Trophoblast cell (in vitro differentiated cells and primary cell): ENCODE data around the gene BST2.

Source experiments
- DNase-seq, 2 donors: peaks; one replicate each; pipeline ENCODE4 v3.0.0-alpha.2; 2016
- H2AFZ ChIP-seq: 2 replicates; pipeline ENCODE4 v1.6.1; 2013; ENCODE audit warnings: low read length, moderate library complexity, mild to moderate bottlenecking; ENCODE audit not compliant: insufficient read depth, poor library complexity
- H2AK5ac ChIP-seq: 2 replicates; pipeline ENCODE4 v1.6.1; 2013; ENCODE audit warnings: mild to moderate bottlenecking, low read length
- H2BK120ac ChIP-seq: 2 replicates; pipeline ENCODE4 v1.6.1; 2013; ENCODE audit warnings: low read length, mild to moderate bottlenecking, moderate library complexity; ENCODE audit not compliant: insufficient read depth, poor library complexity
- H2BK12ac ChIP-seq: 2 replicates; pipeline ENCODE4 v1.6.1; 2013; ENCODE audit warnings: mild to moderate bottlenecking, low read length, moderate library complexity
- H2BK5ac ChIP-seq: 2 replicates; pipeline ENCODE4 v1.6.1; 2013; ENCODE audit warnings: low read length, low read depth, moderate library complexity, mild to moderate bottlenecking; ENCODE audit not compliant: poor library complexity
- H3K14ac ChIP-seq: 2 replicates; pipeline ENCODE4 v1.6.1; 2013; ENCODE audit warnings: mild to moderate bottlenecking, low read length
- H3K18ac ChIP-seq: 2 replicates; pipeline ENCODE4 v1.6.1; 2013; ENCODE audit warnings: mild to moderate bottlenecking, low read length
- H3K23ac ChIP-seq: 2 replicates; pipeline ENCODE4 v1.6.1; 2013; ENCODE audit warnings: low read length
- H3K27ac ChIP-seq: 2 replicates; pipeline ENCODE4 v1.5.1; 2013; ENCODE audit warnings: low read depth, mild to moderate bottlenecking, inconsistent platforms, low read length, moderate library complexity
- H3K27me3 ChIP-seq: 2 replicates; pipeline ENCODE4 v1.6.1; 2013; ENCODE audit warnings: inconsistent platforms, mild to moderate bottlenecking, low read length, moderate library complexity; ENCODE audit not compliant: insufficient read depth
- H3K36me3 ChIP-seq, 2 experiments: 1 replicate in 1 of 2; 2 replicates in 1 of 2; pipeline ENCODE4 v1.6.1; 2013; ENCODE audit warnings: low read length in 2 of 2, mild to moderate bottlenecking in 2 of 2, moderate library complexity in 1 of 2; ENCODE audit not compliant: insufficient read depth in 2 of 2, control insufficient read depth in 1 of 2
- H3K4ac ChIP-seq: 2 replicates; pipeline ENCODE4 v1.6.1; 2013; ENCODE audit warnings: low read depth, mild to moderate bottlenecking, low read length, moderate library complexity
- H3K4me1 ChIP-seq, 2 experiments: 1 replicate in 1 of 2; 2 replicates in 1 of 2; pipeline ENCODE4 v1.6.1; 2013; ENCODE audit warnings: low read length in 2 of 2, mild to moderate bottlenecking in 2 of 2, moderate library complexity in 1 of 2; ENCODE audit not compliant: insufficient read depth in 2 of 2, control insufficient read depth in 1 of 2
- H3K4me2 ChIP-seq: 2 replicates; pipeline ENCODE4 v1.6.1; 2013; ENCODE audit warnings: inconsistent platforms, mild to moderate bottlenecking, low read length, moderate library complexity
- H3K4me3 ChIP-seq: 2 replicates; pipeline ENCODE4 v1.5.1; 2013; ENCODE audit warnings: mild to moderate bottlenecking, low read depth, low read length, inconsistent platforms
- H3K79me1 ChIP-seq: one replicate; pipeline ENCODE4 v1.6.1; 2013; ENCODE audit warnings: low read length
- H3K79me2 ChIP-seq: 2 replicates; pipeline ENCODE4 v1.6.1; 2013; ENCODE audit warnings: low read length, mild to moderate bottlenecking; ENCODE audit not compliant: control insufficient read depth, insufficient read depth, poor library complexity
- H3K9ac ChIP-seq: 2 replicates; pipeline ENCODE4 v1.6.1; 2013; ENCODE audit warnings: mild to moderate bottlenecking, low read length
- H3K9me3 ChIP-seq: 2 replicates; pipeline ENCODE4 v1.6.1; 2013; ENCODE audit warnings: low read depth, mild to moderate bottlenecking, control low read depth, inconsistent platforms, low read length; ENCODE audit not compliant: insufficient read depth
- H4K12ac ChIP-seq: 2 replicates; pipeline ENCODE4 v1.6.1; 2013; ENCODE audit warnings: low read depth, mild to moderate bottlenecking, low read length, moderate library complexity
- H4K8ac ChIP-seq: 2 replicates; pipeline ENCODE4 v1.6.1; 2013; ENCODE audit warnings: low read depth, mild to moderate bottlenecking, low read length, moderate library complexity
- H4K91ac ChIP-seq: one replicate; pipeline ENCODE4 v1.6.1; 2013; ENCODE audit warnings: low read depth, mild to moderate bottlenecking, low read length, moderate library complexity
- WGBS: extraction: QIAGEN DNeasy Blood & Tissue Kit; methylation state at CpG from one replicate; pipeline ENCODE4 v1.1.7; 2013; ENCODE audit warnings: missing lambda C conversion rate; ENCODE audit not compliant: insufficient read length, insufficient coverage; ENCODE audit errors: extremely low coverage; 5-methylcytosine and 5-hydroxymethylcytosine counted together

Gene BST2

GRCh38 chr19:17406887-17407196 lies 1.4 kb upstream of the BST2 start:
- Histone ChIP-seq H2BK12ac (no peak overlapping the region), H3K36me3 (no peaks in the 10 kb centered on the region), H3K4me2 (no peak overlapping the region), H3K4me1 (peaks cover 13 to 14% of the 10 kb centered on the region in 2 experiments), H4K8ac (no peak overlapping the region), H3K18ac (no peak overlapping the region), H2BK120ac (no peak overlapping the region), H3K14ac (no peak overlapping the region), H4K12ac (no peak overlapping the region), H2AK5ac (no peak overlapping the region), H3K9ac (no peak overlapping the region), H2AFZ (no peak overlapping the region), H3K27ac (no peak overlapping the region), H3K9me3 (peaks cover 3% of the 10 kb centered on the region), H3K79me2 (no peaks in the 10 kb centered on the region), H3K4me3 (no peak overlapping the region), H2BK5ac (no peak overlapping the region), H3K23ac (no peak overlapping the region), H3K27me3 (no peaks in the 10 kb centered on the region), H4K91ac (no peak overlapping the region), H3K4ac (no peak overlapping the region), H3K79me1 (no peaks in the 10 kb centered on the region)
- no CpG with 5 or more reads among the region's 2 CpGs for WGBS
- DNase-seq = peak in 1 of 2 donors; percentile 18

- Histone ChIP-seq H3K9me3 (peaks cover 3% of the 10 kb centered on the region), H2BK12ac (peak overlapping the region; percentile 17), H3K4me3 (no peak overlapping the region), H2AFZ (no peak overlapping the region), H3K18ac (no peak overlapping the region), H3K79me1 (no peaks in the 10 kb centered on the region), H3K36me3 (no peaks in the 10 kb centered on the region), H2AK5ac (peak overlapping the region; percentile 28), H4K91ac (no peak overlapping the region), H3K79me2 (no peaks in the 10 kb centered on the region), H2BK5ac (no peak overlapping the region), H3K27ac (no peak overlapping the region), H3K4ac (no peak overlapping the region), H4K12ac (no peak overlapping the region), H4K8ac (peak overlapping the region; percentile 55), H3K27me3 (no peaks in the 10 kb centered on the region), H2BK120ac (no peak overlapping the region), H3K14ac (no peak overlapping the region), H3K9ac (no peak overlapping the region), H3K4me1 (peaks cover 11 to 12% of the 10 kb centered on the region in 2 experiments), H3K4me2 (no peak overlapping the region), H3K23ac (no peak overlapping the region)
- DNase-seq = no peak
- no CpG with 5 or more reads among the region's 10 CpGs for WGBS
These were observed 836 bp upstream of the BST2 start for GRCh38 chr19:17406046-17406886.

GRCh38 chr19:17404621-17405249 lies 695 bp downstream of the BST2 start:
- Histone ChIP-seq H2BK12ac (no peak overlapping the region), H3K9me3 (peaks cover 3% of the 10 kb centered on the region), H2BK5ac (no peak overlapping the region), H4K8ac (no peak overlapping the region), H3K23ac (no peak overlapping the region), H3K36me3 (no peaks in the 10 kb centered on the region), H3K18ac (no peak overlapping the region), H3K79me1 (no peaks in the 10 kb centered on the region), H4K12ac (no peak overlapping the region), H3K27ac (no peak overlapping the region), H3K27me3 (no peaks in the 10 kb centered on the region), H3K79me2 (no peaks in the 10 kb centered on the region), H3K9ac (no peak overlapping the region), H2AK5ac (no peak overlapping the region), H3K4ac (no peak overlapping the region), H2BK120ac (no peak overlapping the region), H4K91ac (no peak overlapping the region), H2AFZ (no peak overlapping the region), H3K4me2 (no peak overlapping the region), H3K4me1 (peaks cover 11 to 12% of the 10 kb centered on the region in 2 experiments), H3K14ac (no peak overlapping the region), H3K4me3 (no peak overlapping the region)
- WGBS = no CpG with 5 or more reads among the region's 7 CpGs
- no peak for DNase-seq

GRCh38 chr19:17404015-17404414 lies 1.4 kb downstream of the BST2 start:
- H2BK5ac ChIP-seq = no peak overlapping the region
- no peak overlapping the region for H2BK12ac ChIP-seq
- H4K91ac ChIP-seq = no peak overlapping the region
- peaks cover 3% of the 10 kb centered on the region for H3K9me3 ChIP-seq
- H3K79me2 ChIP-seq = no peaks in the 10 kb centered on the region
- H3K79me1 ChIP-seq = no peaks in the 10 kb centered on the region
- H2AK5ac ChIP-seq = no peak overlapping the region
- DNase-seq = no peak
- no peak overlapping the region for H4K8ac ChIP-seq
- peaks cover 11 to 12% of the 10 kb centered on the region in 2 experiments for H3K4me1 ChIP-seq
- H2BK120ac ChIP-seq = no peak overlapping the region
- no peak overlapping the region for H4K12ac ChIP-seq
- H3K27ac ChIP-seq = no peak overlapping the region
- WGBS = no CpG with 5 or more reads among the region's 6 CpGs
- no peak overlapping the region for H3K4me2 ChIP-seq
- H2AFZ ChIP-seq = no peak overlapping the region
- H3K9ac ChIP-seq = no peak overlapping the region
- H3K23ac ChIP-seq = no peak overlapping the region
- H3K4me3 ChIP-seq = no peak overlapping the region
- H3K4ac ChIP-seq = no peak overlapping the region
- no peaks in the 10 kb centered on the region for H3K36me3 ChIP-seq
- H3K14ac ChIP-seq = no peak overlapping the region
- no peaks in the 10 kb centered on the region for H3K27me3 ChIP-seq
- H3K18ac ChIP-seq = no peak overlapping the region
